H1 (cell line): ENCODE measurements around the gene PGGHG. TPM values are rescaled to one million over a fixed set of nuclear protein-coding genes. Genes with fewer than 3 reads are reported as not detected.

Experiments used
- BRCA1 ChIP-seq: IDR thresholded peaks from 2 replicates; pipeline ENCODE4 v1.6.1; 2012; ENCODE audit warnings: low read depth, low read length, improper control_type of control experiment
- EGR1 ChIP-seq: IDR thresholded peaks from 2 replicates; pipeline ENCODE4 v1.6.1; 2011; ENCODE audit warnings: low read depth, low read length, borderline replicate concordance
- EP300 ChIP-seq, 2 experiments: IDR thresholded peaks; 1 replicate in 1 of 2; 2 replicates in 1 of 2; pipeline ENCODE4 v1.6.1; 2011 to 2012; ENCODE audit warnings: low read depth in 2 of 2, low read length in 2 of 2, mild to moderate bottlenecking in 2 of 2, borderline replicate concordance in 1 of 2, inconsistent platforms in 1 of 2, moderate library complexity in 1 of 2
- GTF2F1 ChIP-seq: IDR thresholded peaks from 2 replicates; pipeline ENCODE4 v1.6.1; 2012; ENCODE audit warnings: low read depth, low read length, improper control_type of control experiment, borderline replicate concordance
- JUND ChIP-seq: IDR thresholded peaks from 2 replicates; pipeline ENCODE4 v1.6.1; 2011; ENCODE audit warnings: mild to moderate bottlenecking, improper control_type of control experiment, low read length
- MAFK ChIP-seq: IDR thresholded peaks from 2 replicates; pipeline ENCODE4 v1.6.1; 2012; ENCODE audit warnings: low read depth, mild to moderate bottlenecking, improper control_type of control experiment, low read length
- NRF1 ChIP-seq: IDR thresholded peaks from 2 replicates; pipeline ENCODE4 v1.6.1; 2011; ENCODE audit warnings: mild to moderate bottlenecking, low read depth, low read length, improper control_type of control experiment
- POLR2AphosphoS5 ChIP-seq: IDR thresholded peaks from 2 replicates; pipeline ENCODE4 v1.6.1; 2011; ENCODE audit warnings: low read depth, low read length
- RAD21 ChIP-seq, 2 experiments: IDR thresholded peaks in 1 of 2; conservative IDR thresholded peaks in 1 of 2; 2 replicates each; pipeline ENCODE4 v1.6.1; 2011; ENCODE audit warnings: low read depth in 2 of 2, low read length in 2 of 2, improper control_type of control experiment in 1 of 2, inconsistent platforms in 1 of 2, mild to moderate bottlenecking in 1 of 2, moderate library complexity in 1 of 2
- SP1 ChIP-seq: IDR thresholded peaks from 2 replicates; pipeline ENCODE4 v1.6.1; 2011; ENCODE audit warnings: low read depth, low read length
- SRF ChIP-seq: IDR thresholded peaks from 2 replicates; pipeline ENCODE4 v1.6.1; 2011; ENCODE audit warnings: mild to moderate bottlenecking, low read depth, low read length, moderate library complexity
- TCF12 ChIP-seq: IDR thresholded peaks from 2 replicates; pipeline ENCODE4 v1.6.1; 2011; ENCODE audit warnings: low read depth, mild to moderate bottlenecking, low read length
- polyA plus RNA-seq, 7 experiments: library from polyadenylated mRNA; depleted of rRNA in 3 of 7; stranded (reverse) in 5 of 7; unstranded in 2 of 7; fragments of >200 nt in 5 of 7; fragments of 200-250 nt in 2 of 7; gene quantifications; 1 replicate in 5 of 7; 2 replicates in 1 of 7; 4 replicates in 1 of 7; pipeline versions ENCODE4 v1.2.1 to v1.2.3, GENCODE V29; 2011 to 2013; ENCODE audit warnings: missing spikeins in 2 of 7, mixed read lengths in 2 of 7
- total RNA-seq: library from RNA; stranded (reverse); fragmentation: NEBNext Ultra II Directional; extraction: Animal tissue kit (Norgen Biotek cat#: 25700); gene quantifications from 2 replicates; pipeline ENCODE4 v1.2.1, GENCODE V29; 2021
- TF ChIP-seq, protein P1 (sequence below), 3 experiments: IDR thresholded peaks; 1 replicate in 2 of 3; 2 replicates in 1 of 3; pipeline versions ENCODE4 v1.5.1 to v1.6.1; 2011; ENCODE audit warnings: low read length in 3 of 3, mild to moderate bottlenecking in 3 of 3, inconsistent platforms in 2 of 3, low read depth in 1 of 3, moderate library complexity in 1 of 3; ENCODE audit not compliant: insufficient read depth in 1 of 3; ENCODE audit errors: control extremely low read depth in 1 of 3
- TF ChIP-seq, protein P2 (sequence below): IDR thresholded peaks from 2 replicates; pipeline ENCODE4 v1.6.1; 2012; ENCODE audit warnings: inconsistent platforms
- TF ChIP-seq, protein P3 (sequence below): IDR thresholded peaks from 2 replicates; pipeline ENCODE4 v1.6.1; 2012; ENCODE audit warnings: inconsistent platforms

Gene PGGHG
- total and polyA plus RNA-seq, 2 of the 8 experiments (the other 6 are each of a cell fraction or from before 2014, with no cell fraction given), result 34.8 to 60.7 TPM

DNA sequence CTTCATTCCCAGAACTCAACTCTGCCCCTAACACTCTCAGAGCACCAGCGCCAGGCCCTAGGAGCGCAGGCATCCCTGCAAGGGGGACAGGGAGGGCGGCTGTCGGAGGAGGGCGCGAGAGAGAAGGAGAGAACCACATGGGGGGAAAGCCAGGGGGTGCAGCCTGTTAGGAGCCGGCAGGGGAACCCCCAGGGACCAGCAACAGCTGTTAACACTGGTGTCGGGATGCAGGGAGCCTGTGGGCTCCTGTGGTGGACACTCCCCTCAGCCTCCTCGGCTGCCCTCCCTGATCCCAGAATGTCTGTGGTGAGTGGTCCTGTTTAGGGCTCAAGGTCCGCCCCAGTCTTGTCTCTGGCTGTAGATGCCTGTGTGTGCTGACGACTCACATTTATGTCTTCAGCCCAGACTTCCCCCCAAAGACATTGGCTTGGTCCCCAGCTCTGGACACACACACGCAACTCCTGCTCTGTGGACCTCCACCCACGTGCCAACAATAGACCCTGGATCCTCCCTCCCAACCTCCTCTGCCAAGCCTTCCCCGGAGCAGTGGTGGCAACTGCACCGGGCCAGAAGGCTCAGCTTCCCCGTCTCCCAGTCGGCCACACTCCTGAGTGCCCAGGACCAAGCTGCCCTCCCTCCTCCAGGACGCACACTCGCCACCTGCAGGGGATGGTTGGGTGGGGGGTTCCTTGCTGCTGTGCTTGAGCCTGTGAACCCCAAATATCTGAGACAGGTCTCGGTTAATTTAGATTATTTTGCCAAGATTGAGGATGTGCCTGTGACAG, 11.2 kb downstream of the PGGHG start (continued):
- TF ChIP-seq MAFK (no peak), TCF12 (no peak), RAD21 (IDR thresholded peaks at IDR 0.05 in 1 of 2, conservative IDR thresholded peaks at IDR 0.05 in 1 of 2; ENCODE audit: low read depth in 2 of 2, low read length in 2 of 2) (peak; percentile 12 to 42; a peak in 1 of 4 replicates), POLR2AphosphoS5 (no peak), NRF1 (0 out of 2 replicates have a peak, but pooled peaks have one; percentile 5), JUND (no peak), SP1 (no peak), EGR1 (no peak), SRF (no peak), BRCA1 (no peak), GTF2F1 (no peak), EP300 (IDR thresholded peaks at IDR 0.05; ENCODE audit: borderline replicate concordance in 1 of 2, low read depth in 2 of 2, low read length in 2 of 2) (no peak)
- TF ChIP-seq, protein P1, sequence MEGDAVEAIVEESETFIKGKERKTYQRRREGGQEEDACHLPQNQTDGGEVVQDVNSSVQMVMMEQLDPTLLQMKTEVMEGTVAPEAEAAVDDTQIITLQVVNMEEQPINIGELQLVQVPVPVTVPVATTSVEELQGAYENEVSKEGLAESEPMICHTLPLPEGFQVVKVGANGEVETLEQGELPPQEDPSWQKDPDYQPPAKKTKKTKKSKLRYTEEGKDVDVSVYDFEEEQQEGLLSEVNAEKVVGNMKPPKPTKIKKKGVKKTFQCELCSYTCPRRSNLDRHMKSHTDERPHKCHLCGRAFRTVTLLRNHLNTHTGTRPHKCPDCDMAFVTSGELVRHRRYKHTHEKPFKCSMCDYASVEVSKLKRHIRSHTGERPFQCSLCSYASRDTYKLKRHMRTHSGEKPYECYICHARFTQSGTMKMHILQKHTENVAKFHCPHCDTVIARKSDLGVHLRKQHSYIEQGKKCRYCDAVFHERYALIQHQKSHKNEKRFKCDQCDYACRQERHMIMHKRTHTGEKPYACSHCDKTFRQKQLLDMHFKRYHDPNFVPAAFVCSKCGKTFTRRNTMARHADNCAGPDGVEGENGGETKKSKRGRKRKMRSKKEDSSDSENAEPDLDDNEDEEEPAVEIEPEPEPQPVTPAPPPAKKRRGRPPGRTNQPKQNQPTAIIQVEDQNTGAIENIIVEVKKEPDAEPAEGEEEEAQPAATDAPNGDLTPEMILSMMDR (IDR thresholded peaks at IDR 0.05; ENCODE audit: control extremely low read depth in 1 of 3, insufficient read depth in 1 of 3, low read depth in 1 of 3, low read length in 3 of 3), result peak in 2 of 3 experiments; percentile 11 to 51; a peak in 3 of 4 replicates
- TF ChIP-seq, protein P2, sequence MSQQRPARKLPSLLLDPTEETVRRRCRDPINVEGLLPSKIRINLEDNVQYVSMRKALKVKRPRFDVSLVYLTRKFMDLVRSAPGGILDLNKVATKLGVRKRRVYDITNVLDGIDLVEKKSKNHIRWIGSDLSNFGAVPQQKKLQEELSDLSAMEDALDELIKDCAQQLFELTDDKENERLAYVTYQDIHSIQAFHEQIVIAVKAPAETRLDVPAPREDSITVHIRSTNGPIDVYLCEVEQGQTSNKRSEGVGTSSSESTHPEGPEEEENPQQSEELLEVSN, result no peak
- TF ChIP-seq, protein P3, sequence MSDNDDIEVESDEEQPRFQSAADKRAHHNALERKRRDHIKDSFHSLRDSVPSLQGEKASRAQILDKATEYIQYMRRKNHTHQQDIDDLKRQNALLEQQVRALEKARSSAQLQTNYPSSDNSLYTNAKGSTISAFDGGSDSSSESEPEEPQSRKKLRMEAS, result 0 out of 2 replicates have a peak, but pooled peaks have one; percentile 7
